NCI-H1694 (cell line): ENCODE results near the gene REEP6.

Experiments used
- DNase-seq: peaks from one replicate; lab custom pipeline; 2025; lab: John Stamatoyannopoulos, UW

REEP6 gene

DNA sequence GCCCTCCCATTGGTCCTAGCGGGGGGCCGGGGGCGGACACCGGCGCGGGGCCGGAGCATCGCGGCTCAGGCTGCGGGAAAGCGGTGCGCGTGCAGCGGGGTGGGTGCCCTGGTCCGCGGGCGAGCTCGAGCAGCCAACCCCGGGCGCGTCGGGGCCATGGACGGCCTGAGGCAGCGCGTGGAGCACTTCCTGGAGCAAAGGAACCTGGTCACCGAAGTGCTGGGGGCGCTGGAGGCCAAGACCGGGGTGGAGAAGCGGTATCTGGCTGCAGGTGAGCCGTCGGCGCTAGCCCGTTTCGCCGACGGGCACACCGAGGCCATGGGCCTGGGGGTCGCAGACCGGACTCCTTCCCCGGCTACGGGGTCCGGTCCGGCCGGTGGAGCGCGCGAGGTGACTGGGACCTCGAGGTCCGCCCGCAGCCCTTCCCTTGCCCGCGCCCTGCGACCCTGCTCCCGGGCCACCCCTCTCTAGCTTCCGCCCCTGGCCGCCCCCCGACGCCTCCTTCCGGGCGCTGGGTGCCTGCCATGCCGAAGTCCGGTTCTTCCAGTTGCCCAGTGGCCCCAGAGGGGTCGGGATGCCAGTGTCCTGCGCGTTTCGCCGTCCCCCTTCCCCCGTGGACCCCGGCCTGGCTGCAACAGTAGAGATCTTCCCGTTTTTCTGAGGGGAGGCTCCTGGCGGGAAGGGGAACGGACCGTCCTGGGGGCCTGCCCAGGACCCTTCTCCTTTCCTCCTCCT, at the start of gene REEP6:
Gene REEP6 (plus strand): TSS at position 68 of the 735 bp plus-strand sequence. CDS start 89 bp downstream, at position 157.
- DNase-seq: no peak

DNA sequence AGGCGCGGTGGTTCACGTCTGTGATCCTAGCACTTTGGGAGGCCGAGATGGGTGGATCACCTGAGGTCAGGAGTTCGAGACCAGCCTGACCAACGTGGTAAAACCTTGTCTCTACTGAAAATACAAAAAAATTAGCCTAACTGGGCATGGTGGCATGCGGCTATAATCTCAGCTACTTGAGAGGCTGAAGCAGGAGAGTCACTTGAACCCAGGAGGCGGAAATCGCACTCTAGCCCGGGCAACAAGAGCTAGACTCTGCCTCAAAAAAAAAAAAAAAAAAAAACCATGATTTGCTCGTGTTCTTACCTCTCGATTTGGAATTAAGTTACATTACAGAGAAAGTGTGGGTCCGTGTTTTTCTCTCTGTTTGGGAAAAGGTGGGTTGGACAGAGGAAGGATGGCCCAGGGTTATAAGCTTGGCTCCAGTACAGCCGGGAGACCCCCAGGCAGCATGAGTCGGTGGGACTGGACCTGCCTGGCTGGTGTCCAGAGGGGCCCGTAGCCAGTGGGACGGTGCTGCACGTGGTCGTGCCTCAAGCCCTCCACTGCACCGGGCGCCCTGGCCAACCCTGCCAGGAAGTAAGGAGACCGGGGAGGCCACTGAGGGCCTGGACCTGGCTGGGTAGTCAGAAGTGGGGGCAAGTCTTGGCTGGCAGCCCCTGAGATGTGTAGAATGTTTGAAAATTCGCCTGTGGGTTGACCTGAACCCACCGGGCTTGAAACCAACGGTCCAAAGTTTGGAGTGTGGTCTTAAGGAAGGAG, 49.1 kb upstream of the REEP6 start:
- no peak for DNase-seq

DNA sequence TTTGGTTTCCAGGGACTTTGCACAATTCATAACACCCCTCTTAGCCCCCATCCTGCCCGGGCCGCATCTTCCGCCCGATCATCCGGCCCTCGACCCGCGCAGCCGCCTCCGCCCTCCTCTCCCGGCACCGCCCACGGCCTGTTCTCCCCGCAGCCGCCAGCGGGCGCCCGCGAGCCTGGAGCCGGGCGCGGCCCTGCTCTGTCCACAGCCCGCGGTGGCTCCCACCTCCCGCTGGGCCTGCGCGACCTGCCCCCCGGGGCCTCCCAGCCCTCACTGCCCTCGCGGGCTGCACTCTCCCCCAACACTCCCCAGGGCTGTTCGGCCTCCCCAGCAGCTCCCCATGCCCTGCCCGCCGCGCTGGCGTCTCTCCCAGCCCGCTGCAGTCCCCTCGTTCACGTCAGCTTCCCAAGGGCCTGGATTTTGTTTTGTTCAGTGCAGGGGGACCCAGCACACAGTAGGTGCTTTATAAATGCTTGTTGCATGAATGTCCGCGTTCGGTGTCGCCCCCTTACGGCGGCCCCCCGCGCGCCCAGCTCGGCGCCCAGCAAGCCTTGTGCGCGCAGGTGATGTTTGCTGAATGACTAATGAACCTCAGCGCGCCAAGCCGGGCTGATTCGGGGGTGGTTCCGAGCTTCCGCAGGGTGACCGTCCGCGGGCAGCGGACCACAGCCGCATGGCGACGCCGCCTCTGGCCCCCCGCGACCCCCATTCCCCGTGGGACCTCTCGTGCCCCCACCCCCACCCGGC, 45.6 kb upstream of the REEP6 start:
- no peak for DNase-seq

DNA sequence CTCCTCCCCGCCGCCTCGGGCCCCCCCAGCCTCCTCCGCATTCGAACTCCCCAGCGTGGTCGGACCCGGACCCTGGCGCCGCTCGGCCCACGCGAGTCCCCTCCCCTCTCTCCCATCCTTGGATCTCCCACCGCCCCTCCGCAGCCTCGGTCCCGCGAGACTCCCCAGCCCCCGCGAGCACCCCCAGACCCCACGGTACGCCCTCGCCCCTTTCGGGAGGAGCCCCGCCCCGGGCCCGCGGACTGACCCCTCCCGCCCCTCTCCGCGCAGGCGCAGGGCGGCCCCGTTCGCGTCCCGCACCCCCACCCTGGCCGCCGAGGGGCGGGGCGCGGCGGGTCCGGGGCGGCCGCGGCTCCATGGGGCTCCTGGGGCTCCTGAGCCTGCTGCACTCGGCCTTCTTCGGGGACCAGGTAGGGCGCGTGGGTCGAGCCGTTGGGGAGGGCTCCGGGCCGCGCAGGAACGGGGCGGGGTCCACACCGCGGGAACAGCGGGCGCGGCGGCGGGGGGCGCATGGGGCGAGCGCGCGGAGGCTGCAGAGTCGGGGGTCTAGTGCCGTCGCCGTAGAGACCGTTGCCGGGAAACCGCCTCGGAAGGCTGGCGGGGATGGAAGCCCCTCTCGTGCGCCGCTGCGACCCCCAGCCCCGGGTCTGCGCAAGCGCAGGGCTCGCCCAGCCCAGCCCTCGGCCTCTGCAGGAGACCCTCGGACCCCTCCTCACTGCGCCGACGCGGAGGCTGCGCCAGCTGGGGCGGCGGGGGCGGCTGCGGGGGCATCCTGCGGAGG, 44.9 kb upstream of the REEP6 start:
- peak; percentile 17 for DNase-seq

DNA sequence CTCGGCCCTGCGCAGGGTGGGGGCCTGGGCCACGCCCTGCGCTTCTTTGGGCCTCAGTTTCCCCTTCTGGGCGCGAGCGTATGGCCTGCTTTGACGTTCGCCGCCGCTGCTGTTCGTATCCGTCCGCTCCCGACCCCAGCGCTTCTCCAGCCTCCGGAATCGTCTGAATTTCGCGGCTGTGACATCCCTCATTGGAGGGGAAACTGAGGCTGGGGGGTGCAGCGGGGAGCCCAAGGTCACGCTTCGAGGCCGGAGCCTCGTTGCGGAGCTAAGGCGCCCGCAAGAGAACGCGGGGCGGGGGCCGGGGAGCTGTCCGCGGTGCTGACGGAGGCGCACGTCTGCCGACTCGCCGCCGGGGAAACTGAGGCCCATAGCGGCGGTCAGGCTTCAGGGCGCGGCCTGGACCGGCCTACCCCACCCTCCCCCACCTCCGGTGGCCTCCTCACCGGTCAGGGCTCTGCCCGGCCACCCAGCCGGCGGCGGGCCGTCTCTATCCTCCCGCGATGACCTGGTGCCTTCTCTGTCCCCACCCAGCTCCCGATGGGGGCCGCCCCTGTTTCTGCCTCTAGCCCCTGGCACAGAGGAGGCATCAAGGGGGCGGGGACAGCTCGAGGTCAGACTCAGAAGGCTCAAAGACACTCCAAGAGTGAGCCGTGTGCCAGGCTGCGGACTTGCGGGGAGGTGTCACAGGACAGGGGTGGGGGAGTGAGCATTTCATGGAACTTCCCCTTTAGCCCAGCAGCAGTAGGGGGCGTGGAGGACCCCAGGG, 44.1 kb upstream of the REEP6 start:
- no peak for DNase-seq

DNA sequence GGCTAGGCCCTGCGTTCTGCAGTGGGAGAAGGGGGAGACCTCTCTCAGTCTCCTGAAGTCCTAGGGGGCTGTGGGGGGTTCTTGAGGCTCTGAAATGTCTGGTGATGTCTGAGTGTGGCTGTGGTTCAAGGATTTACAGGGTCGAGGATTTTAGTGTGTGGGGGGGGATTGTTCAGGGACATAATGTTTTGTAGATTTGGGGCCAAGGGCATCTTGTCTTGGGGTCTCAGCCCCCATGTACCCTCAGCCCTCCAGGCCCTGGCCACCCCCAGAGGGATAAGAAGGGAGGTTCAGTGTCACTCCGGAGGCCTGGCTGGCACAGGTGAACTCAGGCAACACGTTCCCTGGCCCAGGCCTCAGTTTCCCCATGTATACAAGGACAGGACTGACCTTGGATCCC, 43.5 kb upstream of the REEP6 start:
- DNase-seq: no peak

DNA sequence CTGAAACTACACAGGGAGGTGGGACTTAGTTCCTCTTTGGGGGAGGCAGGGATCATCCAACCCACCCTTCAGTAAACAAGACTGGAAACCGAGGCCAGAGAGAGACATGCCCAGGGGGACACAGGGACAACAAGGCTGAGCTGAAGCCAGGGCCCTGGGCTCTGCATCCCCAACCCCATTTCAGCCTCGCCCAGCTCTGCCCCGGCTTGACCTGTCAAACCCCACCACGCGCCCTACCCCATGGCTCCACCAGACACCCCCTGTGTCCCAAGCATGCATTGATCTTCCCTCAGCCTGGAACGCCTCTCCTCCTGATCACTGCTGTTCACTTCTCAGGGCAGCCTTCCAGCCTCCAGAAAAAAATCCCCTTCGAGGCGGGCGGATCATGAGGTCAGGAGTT, 43.0 kb upstream of the REEP6 start:
- DNase-seq: no peak

DNA sequence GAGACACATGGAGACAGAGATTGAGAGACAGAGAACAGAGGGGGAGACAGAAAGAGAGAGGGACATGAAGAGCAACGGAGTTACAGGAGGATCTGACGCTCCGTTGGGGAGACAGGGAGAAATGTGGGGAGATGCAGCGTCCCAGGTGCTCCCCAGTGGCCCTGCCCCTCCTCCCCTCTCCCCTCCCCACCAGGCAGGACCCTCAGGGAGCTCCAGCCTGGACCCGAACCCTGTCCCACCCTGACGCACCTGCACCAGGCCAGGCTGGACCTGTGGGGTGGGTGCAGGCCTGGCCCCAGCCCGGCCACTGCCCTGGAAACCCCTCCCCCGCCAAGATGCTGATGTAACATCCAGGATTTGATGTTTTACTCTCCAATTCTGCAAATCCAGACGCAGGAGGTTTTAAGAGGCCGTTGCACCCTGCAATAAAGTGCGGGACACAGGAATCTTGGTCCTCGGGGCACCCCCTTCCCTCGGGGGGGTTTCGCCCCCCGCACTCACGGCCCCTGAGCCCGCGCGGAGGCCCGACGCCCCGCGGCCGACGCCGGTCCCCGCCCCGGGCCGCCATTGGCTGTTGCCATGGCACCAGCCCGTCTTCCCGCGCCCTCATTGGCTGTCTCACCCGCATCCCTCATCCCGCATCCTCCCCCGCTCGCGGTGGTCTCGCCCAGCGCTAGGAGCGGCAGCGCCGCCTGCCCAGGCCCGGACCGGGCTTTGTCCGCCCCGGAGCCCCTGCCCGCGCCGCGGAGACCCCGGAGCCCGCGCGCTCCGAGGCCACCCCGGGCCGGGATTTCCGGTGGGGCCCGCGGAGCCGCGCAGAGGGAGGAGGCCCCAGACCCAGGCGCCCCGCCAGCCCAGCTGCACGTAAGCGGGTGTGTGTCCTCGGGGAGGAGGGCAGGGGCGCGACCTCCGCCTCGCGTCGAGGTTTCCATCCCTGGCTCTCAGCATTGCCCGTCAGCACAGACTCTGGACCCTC, 41.2 kb upstream of the REEP6 start, which contains the start of gene APC2:
Gene APC2 (plus strand): TSS at position 655 of the 976 bp plus-strand sequence. CDS start 2,881 bp downstream, outside the sequence.
- DNase-seq: no peak

DNA sequence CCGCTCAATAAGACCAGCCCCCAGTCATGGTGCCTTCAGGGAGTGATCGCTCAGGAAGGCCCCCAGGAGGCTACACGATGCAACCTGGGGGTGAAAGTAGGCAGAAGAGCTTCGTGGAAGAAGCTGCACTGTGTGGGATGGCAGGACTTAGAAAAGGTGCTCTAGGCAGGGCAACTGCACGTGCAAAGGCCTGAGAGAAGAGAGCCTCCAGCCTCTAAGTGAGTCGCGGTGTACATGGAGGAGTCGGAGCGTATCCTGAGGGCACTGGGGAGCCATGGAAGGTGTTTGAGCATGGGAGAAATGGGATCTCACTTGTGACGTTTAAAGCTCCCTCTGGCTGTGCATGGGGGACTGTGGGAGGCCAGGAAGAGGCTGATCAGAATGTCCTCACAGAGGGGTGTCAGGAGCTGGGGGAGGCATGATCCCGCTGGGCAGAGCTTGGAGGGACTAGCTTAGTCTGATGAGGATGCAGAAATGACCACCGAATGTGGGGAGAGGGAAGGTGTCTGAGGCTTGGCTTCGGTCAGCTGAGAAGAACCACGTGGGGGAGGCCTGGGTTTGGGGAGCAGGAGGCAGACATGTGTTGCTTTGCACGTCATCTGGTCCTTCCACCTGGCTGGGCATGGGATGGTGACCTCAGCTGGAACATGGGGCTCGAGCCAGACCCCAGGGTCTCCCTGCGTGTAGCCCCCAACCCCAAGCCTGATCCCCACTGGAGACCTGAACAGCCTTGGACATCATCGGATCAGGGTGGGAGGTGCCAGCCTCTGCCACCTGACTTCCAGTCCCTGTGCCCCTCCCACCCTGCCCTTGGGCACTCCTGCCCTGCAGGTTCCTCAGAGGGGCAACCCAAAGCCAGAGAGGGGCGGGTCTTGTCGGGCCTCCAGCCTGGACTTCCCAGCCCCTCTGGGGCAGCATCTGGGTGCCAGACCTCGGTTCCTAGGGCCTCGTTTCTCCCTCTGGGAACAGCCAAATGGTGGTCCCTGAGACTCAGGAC, 39.9 kb upstream of the REEP6 start:
- no peak for DNase-seq

DNA sequence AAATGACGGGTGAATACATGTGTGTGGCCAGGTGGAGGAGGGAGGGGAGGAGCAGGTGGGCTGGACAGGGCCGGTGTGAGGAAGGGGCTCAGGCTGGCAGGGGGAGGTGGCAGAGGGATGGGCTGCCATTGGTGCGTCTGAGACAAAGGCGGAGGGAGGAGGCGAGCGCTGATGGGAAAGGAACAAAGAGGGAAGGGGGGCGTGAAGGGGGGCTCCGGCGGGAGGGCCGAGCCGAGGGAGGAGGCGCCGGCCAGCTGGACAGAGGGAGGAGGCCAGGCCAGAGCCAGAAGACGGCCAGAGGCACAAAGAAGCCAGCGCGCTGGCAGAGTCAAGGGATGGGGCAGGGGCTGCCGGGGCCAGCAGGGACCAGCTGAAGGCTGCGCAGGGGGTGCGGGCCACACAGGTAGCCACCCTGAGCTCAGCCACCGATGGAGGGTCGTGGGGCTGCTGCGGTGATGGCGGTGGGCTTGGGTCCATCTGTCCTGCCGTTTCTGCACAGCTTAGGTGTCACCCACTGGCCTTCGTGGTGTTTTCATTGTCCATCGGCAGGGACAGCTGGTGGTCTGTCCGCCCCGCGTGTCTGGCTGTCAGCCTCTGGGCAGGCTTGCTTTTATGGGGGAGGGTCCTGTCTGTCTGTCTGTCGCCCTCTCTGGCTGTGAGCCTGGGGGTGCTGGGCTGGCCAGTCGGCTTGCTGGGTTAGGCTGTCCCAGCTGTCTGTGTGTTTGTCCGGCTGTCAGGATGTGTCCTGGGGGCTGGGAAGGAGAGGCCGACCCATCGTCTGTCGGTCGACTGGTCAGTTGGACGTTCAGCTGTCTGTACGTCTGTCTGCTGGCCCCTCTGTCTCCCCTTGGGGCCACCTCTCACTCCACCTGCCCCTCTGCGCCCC, 38.8 kb upstream of the REEP6 start:
- no peak for DNase-seq

DNA sequence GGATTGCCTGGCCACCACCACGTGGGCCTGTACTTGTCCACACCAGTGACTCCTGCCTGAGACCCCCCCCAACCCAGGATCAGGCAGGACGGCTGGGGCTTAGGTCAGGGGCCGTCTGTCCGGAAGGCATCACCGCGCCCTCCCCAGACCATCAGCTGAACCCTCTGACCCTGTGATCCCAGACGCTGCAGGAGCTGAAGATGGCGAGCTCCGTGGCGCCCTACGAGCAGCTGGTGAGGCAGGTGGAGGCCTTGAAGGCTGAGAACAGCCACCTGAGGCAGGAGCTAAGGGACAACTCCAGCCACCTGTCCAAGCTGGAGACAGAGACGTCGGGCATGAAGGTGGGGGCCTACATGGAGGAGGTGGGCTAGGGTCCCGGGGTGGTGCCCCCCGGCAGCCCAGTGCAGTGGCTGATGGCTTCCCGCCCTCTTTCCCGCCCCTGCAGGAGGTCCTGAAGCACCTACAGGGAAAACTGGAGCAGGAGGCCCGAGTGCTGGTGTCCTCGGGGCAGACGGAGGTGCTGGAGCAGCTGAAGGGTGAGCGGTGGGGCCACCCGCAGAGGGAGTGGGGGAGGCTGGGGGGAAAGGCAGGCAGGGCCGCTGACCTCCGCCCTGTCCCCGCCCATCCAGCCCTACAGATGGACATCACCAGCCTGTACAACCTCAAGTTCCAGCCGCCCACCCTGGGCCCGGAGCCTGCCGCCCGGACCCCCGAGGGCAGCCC, 38.0 kb upstream of the REEP6 start:
- DNase-seq: no peak

DNA sequence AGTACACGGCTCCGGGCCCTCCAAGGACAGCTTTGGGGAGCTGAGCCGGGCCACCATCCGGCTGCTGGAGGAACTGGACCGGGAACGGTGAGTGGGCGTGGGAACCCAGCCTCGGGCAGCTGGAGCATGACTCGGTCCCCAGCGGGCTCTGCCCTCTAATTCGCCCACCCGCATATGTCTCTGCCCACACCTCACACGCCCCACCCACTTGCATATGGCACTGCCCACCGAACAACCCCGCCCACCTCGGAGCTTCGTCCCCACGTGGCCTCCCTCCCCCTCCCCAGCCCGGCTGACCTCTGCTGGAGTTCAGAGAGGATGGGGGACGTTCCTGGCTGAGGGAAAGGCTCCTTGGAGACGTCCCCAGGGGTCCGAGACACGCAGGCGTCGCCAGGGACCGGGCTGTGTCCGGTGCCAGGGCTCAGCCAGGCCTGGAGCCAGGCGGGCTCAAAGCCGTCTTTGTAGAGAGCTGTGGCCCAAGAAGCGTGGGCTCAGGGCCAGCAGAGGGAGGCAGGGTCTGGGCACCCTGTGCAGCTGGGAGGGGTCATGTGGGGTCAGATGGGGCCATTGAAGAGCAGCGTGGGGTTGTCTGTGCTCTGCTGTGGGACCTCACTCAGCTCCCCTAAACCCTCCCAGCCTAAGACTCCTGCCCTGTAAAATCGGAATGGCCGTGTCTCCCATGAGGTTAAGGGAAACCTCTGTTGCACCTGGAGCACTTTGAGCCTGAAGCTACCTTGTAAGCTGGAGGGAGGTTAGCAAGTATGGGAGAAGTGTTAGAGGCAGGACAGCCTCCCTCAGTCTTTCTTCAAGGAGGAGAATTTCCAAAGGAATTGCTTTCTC, 37.2 kb upstream of the REEP6 start:
- no peak for DNase-seq

DNA sequence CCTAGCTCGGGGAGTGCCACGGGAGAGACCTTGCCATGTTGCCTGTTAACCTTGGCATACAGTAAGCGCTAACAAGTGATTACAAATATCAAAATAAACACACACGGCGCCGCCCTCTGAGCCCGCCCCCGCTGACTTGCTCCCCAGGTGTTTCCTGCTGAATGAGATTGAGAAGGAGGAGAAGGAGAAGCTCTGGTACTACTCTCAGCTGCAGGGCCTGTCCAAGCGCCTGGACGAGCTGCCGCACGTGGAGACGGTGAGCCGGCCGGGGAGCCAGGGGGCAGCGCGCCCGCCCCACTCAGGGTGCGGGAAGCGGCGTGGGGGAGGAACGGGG, 36.0 kb upstream of the REEP6 start:
- no peak for DNase-seq

DNA sequence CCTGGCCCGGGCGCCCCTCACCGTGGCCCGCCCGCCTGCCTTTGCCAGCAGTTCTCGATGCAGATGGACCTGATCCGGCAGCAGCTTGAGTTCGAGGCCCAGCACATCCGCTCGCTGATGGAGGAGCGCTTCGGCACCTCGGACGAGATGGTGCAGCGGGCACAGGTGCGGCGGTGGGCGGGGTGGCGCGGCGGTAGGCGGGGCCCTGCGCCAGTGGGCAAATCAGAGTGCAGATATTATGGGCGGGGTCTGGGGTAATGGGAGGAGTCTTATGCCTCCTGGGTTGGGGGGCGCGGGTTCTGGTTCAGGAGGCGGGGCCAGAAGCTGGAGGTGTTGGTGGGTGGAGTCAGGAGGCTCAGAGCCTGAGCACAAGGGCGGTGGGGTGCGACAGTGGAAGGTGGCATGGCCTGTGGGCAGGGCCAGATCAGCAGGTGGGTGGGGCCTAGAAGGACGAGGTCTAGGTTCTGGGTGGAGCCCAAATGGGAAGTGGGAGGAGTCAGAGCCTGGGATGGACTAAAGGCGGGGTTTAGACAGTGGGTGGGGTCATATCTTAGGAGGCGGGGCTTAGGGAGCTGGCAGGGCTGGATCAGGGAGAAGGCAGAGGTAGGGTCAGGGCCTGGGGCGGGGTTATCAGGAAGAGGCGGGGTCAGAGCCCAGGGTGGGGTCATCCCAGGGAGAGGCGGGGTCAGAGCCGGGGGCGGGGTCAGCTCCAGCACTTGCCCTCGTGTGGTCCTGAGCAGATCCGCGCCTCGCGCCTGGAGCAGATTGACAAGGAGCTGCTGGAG, 35.5 kb upstream of the REEP6 start:
- no peak for DNase-seq
